SK-N-SH (cell line): Measurements from ENCODE around the gene ERGIC1.

ENCODE experiments used
- ELF1 ChIP-seq: IDR thresholded peaks from 2 replicates; pipeline ENCODE4 v1.4.0; 2012
- EP300 ChIP-seq, 2 experiments: IDR thresholded peaks; 2 replicates each; pipeline versions ENCODE4 v1.4.0 to v1.6.1; 2012; ENCODE audit warnings: borderline replicate concordance in 1 of 2, low read depth in 1 of 2, low read length in 1 of 2
- EZH2phosphoT487 ChIP-seq: fragments of 200-600 bp; sonication (generic); IDR thresholded peaks from 2 replicates; pipeline ENCODE4 v1.6.1; 2017; ENCODE audit warnings: low read depth, mixed run types, mild to moderate bottlenecking, antibody characterized with exemption, moderate library complexity, borderline replicate concordance
- FOXM1 ChIP-seq: IDR thresholded peaks from 2 replicates; pipeline ENCODE4 v1.4.0; 2012; ENCODE audit warnings: low read depth, mild to moderate bottlenecking
- POLR2AphosphoS5 ChIP-seq: IDR thresholded peaks from 2 replicates; pipeline ENCODE4 v1.6.1; 2012; ENCODE audit warnings: low read depth, low read length
- RAD21 ChIP-seq: IDR thresholded peaks from 2 replicates; pipeline ENCODE4 v1.6.1; 2012; ENCODE audit warnings: mild to moderate bottlenecking, low read length
- RFX5 ChIP-seq: IDR thresholded peaks from 2 replicates; pipeline ENCODE4 v1.6.1; 2012; ENCODE audit warnings: mild to moderate bottlenecking, improper control_type of control experiment, low read length
- RXRA ChIP-seq: IDR thresholded peaks from 2 replicates; pipeline ENCODE4 v1.4.0; 2012; ENCODE audit warnings: low read depth, mild to moderate bottlenecking, borderline replicate concordance
- TF ChIP-seq, protein P1 (sequence below): fragments of 200-600 bp; sonication (generic); IDR thresholded peaks from 2 replicates; pipeline ENCODE4 v1.6.1; 2017; ENCODE audit warnings: antibody characterized with exemption, mild to moderate bottlenecking, moderate library complexity
- TF ChIP-seq, protein P2 (sequence below): IDR thresholded peaks from 2 replicates; pipeline ENCODE4 v1.4.0; 2012; ENCODE audit warnings: low read depth, borderline replicate concordance
- TF ChIP-seq, protein P3 (sequence below): IDR thresholded peaks from 2 replicates; pipeline ENCODE4 v1.6.1; 2012; ENCODE audit warnings: mild to moderate bottlenecking, low read depth, low read length, moderate library complexity
- TF ChIP-seq, protein P4 (sequence below): fragments of 150-350 bp; IDR thresholded peaks from 2 replicates; pipeline ENCODE4 v1.6.1; 2016; ENCODE audit warnings: mild to moderate bottlenecking, low read depth, low read length

DNA sequence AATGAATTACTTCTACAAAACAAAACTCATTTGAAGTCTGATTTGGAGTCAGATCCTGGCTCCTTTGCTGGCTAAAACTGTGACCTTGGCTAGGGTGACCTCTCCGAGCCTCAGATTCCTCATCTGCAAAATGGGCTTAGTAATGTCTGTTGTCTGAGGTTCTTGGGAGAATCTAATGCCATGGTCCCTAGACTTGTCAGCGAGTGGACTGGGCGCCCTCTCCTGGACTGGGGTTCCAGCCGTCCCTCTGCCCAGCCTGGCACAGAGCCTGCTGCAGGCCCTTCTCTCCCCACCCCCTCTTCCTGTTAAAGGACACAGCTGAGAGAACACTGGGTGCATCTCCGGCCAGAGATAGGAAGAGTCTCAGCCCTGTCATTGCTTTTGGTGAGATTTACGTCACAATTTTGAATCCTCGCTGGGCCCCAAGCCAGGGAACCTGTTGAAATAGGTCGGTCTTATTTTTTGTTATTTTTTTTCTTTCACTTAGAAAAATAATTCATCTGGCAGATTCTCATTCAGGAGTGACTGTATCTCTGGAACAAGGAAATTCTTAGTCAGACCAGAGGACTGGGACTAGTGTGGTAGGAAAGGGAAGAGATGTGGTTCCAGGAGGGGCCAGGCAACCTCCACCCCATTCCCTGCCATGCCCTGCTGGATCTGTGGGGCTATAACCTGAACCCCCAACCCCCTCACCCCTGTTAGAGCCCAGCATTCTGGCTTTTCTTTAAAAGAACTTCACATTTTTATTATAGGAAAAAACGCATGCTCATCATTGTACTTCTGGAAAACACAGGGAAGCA is 77.0 kb downstream of the ERGIC1 start:
- TF ChIP-seq RAD21: peak; percentile 67
- TF ChIP-seq, protein P1, sequence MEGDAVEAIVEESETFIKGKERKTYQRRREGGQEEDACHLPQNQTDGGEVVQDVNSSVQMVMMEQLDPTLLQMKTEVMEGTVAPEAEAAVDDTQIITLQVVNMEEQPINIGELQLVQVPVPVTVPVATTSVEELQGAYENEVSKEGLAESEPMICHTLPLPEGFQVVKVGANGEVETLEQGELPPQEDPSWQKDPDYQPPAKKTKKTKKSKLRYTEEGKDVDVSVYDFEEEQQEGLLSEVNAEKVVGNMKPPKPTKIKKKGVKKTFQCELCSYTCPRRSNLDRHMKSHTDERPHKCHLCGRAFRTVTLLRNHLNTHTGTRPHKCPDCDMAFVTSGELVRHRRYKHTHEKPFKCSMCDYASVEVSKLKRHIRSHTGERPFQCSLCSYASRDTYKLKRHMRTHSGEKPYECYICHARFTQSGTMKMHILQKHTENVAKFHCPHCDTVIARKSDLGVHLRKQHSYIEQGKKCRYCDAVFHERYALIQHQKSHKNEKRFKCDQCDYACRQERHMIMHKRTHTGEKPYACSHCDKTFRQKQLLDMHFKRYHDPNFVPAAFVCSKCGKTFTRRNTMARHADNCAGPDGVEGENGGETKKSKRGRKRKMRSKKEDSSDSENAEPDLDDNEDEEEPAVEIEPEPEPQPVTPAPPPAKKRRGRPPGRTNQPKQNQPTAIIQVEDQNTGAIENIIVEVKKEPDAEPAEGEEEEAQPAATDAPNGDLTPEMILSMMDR: peak; percentile 63
- TF ChIP-seq, protein P2, sequence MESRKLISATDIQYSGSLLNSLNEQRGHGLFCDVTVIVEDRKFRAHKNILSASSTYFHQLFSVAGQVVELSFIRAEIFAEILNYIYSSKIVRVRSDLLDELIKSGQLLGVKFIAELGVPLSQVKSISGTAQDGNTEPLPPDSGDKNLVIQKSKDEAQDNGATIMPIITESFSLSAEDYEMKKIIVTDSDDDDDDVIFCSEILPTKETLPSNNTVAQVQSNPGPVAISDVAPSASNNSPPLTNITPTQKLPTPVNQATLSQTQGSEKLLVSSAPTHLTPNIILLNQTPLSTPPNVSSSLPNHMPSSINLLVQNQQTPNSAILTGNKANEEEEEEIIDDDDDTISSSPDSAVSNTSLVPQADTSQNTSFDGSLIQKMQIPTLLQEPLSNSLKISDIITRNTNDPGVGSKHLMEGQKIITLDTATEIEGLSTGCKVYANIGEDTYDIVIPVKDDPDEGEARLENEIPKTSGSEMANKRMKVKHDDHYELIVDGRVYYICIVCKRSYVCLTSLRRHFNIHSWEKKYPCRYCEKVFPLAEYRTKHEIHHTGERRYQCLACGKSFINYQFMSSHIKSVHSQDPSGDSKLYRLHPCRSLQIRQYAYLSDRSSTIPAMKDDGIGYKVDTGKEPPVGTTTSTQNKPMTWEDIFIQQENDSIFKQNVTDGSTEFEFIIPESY: no peak
- no peak; a peak in 1 of 4 replicates for TF ChIP-seq EP300 (IDR thresholded peaks at IDR 0.05; ENCODE audit: borderline replicate concordance in 1 of 2, low read depth in 1 of 2, low read length in 1 of 2)
- TF ChIP-seq FOXM1: no peak
- TF ChIP-seq ELF1: no peak
- TF ChIP-seq RXRA: peak; percentile 36; the same call in 1 of the 2 replicates
- TF ChIP-seq POLR2AphosphoS5: no peak
- no peak for TF ChIP-seq EZH2phosphoT487
- TF ChIP-seq RFX5: no peak
- TF ChIP-seq, protein P3, sequence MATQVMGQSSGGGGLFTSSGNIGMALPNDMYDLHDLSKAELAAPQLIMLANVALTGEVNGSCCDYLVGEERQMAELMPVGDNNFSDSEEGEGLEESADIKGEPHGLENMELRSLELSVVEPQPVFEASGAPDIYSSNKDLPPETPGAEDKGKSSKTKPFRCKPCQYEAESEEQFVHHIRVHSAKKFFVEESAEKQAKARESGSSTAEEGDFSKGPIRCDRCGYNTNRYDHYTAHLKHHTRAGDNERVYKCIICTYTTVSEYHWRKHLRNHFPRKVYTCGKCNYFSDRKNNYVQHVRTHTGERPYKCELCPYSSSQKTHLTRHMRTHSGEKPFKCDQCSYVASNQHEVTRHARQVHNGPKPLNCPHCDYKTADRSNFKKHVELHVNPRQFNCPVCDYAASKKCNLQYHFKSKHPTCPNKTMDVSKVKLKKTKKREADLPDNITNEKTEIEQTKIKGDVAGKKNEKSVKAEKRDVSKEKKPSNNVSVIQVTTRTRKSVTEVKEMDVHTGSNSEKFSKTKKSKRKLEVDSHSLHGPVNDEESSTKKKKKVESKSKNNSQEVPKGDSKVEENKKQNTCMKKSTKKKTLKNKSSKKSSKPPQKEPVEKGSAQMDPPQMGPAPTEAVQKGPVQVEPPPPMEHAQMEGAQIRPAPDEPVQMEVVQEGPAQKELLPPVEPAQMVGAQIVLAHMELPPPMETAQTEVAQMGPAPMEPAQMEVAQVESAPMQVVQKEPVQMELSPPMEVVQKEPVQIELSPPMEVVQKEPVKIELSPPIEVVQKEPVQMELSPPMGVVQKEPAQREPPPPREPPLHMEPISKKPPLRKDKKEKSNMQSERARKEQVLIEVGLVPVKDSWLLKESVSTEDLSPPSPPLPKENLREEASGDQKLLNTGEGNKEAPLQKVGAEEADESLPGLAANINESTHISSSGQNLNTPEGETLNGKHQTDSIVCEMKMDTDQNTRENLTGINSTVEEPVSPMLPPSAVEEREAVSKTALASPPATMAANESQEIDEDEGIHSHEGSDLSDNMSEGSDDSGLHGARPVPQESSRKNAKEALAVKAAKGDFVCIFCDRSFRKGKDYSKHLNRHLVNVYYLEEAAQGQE: no peak
- TF ChIP-seq, protein P4, sequence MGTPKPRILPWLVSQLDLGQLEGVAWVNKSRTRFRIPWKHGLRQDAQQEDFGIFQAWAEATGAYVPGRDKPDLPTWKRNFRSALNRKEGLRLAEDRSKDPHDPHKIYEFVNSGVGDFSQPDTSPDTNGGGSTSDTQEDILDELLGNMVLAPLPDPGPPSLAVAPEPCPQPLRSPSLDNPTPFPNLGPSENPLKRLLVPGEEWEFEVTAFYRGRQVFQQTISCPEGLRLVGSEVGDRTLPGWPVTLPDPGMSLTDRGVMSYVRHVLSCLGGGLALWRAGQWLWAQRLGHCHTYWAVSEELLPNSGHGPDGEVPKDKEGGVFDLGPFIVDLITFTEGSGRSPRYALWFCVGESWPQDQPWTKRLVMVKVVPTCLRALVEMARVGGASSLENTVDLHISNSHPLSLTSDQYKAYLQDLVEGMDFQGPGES: no peak
